Fibroblast of skin of left biceps (primary cell): ENCODE measurements around the gene GNL3.
"Not testable (repeated sequence)": the region's sequence is repeated elsewhere in the genome, so short reads cannot be mapped to it uniquely, and the experiment has no call there.

Experiments used
- DNase-seq, 2 experiments: peaks; one replicate each; pipeline ENCODE4 v3.0.0-alpha.2; 2013; ENCODE audit warnings: low read depth in 2 of 2

GNL3 gene

DNA sequence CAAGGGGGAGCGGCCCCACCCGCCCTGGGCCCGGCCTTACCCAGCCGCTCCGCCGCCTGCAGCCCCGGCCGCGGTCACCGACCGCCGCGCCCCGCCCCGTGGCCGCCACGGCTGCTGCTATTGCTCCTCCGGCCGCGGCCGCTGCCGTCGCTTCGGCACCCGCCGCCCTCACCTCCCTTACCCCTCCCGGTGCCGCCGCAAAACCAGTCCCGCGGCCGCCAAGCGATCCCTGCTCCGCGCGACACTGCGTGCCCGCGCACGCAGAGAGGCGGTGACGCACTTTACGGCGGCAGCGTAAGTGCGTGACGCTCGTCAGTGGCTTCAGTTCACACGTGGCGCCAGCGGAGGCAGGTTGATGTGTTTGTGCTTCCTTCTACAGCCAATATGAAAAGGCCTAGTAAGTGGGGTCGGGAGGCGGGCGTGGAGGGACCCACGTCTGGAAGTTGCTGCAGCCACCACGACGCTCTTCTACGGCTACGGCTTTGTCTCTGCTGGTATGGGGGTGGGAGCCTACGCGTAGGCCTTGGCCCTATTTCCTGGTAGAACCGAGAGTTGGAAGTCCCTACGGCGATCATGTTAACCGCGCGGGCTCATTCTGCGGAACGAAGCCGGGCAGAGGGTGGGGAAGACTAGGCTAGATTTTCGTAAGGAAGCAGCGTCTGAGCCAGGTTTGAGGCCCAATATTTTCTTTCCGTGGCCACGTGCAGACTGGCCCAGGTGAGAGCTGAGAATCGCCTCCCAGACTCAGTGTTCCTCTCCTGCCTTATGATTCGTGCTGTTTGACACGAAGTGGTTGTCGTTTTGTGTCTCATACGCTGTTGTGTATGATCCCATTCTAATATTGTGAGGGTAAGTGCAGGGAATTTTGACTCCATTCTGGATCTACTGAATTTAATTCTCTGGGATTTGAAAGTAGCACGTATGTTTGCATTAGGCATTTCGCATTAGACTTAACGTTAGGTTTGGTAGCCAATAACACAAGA is at the start of gene GNL3, which contains the start of gene PBRM1:
GNL3 (plus strand) TSS at position 324 of the 983 bp plus-strand sequence; CDS start at position 385, 61 bp downstream.
PBRM1 (minus strand) TSS at position 205 of the 983 bp plus-strand sequence.
- peak; percentile 83 to 89 for DNase-seq

DNA sequence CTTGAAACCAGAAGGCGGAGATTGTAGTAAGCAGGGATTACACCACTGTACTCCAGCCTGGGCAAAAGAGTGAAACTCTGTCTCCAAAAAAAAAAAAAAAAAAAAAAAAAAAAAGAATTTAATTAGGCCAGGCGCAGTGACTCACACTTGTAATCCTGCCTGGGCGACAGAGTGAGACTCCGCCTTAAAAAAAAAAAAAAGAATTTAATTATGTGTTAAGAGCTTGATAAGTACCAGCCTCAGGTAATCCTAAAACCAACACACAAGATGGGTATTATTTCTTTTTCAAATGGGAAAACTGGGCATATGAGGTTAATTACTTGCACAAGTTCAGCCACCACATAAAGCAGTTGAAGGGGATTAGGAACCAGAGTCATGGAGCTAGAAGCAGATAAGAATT is 49.2 kb upstream of the GNL3 start:
- no peak for DNase-seq

- DNase-seq = no peak
These were observed 40.3 kb upstream of the GNL3 start for GRCh38 chr3:52645549-52645948.

GRCh38 chr3:52649461-52650210 is 36.2 kb upstream of the GNL3 start:
- DNase-seq = peak; percentile 27 to 31

DNA sequence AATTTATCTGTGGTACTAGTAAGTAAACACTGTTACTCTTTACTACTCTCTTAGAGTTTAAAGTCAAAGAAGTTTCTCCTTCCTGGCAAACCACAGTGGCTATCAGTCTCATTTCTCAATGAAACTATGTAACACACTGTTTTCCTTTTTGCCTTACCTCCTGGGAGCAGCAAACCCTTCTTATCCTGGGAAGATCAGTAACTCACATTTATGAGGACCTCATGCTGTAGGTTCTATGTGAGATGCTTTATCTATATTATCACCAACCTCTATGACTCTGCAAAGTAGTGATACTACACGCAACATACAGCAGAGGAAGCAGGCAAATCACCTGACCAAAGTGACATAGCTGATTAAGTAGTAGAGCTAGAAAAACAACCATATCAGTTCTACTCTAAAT is 35.4 kb upstream of the GNL3 start:
- DNase-seq = no peak

- DNase-seq = no peak
These were observed 34.2 kb upstream of the GNL3 start for GRCh38 chr3:52651592-52651991.

GRCh38 chr3:52655895-52656294 is 29.9 kb upstream of the GNL3 start:
- DNase-seq = no peak

DNA sequence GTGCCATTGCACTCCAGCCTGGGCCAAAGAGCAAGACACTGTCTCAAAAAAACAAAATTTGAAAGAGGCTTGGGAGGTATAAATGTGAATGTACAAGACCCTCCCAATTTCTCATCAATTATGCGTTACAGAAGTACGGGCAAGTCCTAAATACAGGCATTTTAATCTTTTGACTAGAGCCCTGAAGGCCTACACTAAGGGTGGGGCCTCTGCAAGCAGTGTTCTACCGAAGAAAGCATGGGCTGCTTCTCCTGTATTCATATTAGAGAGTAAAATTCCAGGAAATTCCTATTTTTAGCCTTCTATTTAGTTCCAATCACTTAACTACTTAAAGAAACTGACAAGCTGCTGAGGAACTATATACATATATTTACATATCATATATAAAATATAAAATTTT is 25.8 kb upstream of the GNL3 start:
- DNase-seq = no peak

- no peak for DNase-seq
These were observed 22.7 kb upstream of the GNL3 start for GRCh38 chr3:52663098-52663497.

DNA sequence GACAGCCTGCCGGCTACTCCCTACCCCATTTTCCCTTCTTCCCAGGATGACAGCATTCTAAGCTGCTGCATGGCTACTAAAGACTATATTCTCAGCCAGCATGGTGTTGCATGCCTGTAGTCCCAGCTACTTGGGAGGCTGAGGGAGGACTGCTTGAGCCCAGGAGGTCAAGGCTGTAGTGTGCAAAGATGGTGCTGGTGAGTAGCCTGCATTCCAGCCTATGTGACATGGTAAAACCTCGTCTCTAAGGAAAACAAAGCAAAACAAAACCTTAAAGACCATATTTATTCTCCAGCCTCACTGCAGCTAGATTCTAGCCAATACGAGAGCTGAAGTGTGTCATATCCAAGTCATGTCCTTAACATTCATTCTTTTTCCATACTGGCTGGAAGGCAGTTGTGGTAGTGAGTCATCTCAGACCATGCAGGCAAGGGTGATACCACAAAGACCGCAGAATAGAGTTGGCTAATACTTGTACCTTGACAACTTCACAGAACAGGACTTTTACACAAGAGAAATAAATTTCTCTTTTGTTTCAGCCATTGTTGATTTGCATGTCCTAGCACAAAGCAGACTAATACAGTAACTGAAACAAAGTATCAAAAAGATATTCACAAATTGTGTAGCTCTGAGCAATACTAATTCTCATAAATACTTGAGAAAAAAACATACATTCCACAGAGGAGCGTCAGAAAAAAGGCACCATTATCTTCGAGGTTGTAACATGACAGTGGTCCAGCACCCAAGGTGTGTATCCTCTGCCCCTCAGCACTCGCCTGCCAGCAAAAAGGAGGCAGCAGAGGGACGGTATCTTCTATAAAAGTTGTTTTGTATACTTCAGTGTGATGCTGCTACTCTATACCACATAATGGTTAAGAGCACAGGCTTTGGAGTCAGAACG is 15.0 kb upstream of the GNL3 start:
- peak; percentile 99 for DNase-seq

- no peak for DNase-seq
These were observed 14.2 kb upstream of the GNL3 start for GRCh38 chr3:52671676-52672075.

DNA sequence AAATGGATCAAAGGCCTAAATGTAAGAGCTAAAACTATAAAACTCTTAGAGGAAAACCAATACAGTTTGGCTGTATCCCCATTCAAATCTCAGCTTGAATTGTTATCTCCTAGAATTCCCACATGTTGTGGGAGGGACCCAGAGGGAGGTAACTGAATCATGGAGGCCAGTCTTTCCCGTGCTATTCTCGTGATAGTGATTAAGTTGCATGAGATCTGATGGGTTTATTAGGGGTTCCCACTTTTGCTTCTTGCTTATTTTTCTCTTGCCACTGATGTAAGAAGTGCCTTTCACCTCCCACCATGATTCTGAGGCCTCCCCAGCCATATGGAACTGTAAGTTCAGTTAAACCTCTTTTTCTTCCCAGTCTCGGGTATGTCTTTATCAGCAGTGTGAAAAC is 9.6 kb upstream of the GNL3 start:
- DNase-seq = not testable (repeated sequence)

GRCh38 chr3:52678265-52679198 is 7.3 kb upstream of the GNL3 start:
- DNase-seq = no peak

- DNase-seq = peak in 1 of 2 experiments; percentile 28
These were observed 6.7 kb upstream of the GNL3 start for GRCh38 chr3:52679199-52679538.

DNA sequence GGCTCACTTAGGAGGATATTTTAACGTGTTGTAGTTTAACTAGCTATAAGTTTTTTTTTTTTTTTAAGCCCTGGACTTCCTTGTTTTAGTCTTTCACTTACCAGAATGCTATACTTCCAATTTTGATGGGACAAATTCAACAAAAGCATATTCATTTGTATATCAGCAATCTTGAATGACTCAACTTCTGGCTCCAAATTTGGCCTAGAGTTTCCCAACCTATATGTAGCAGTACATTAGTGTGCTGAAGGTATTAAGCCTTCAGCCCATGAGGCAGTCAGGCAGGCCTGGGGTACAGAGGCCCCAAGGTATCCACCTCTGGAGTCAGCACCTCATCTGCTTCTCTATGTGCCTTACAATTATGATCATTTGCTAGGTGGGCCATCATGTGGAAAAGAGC is 6.0 kb upstream of the GNL3 start:
- DNase-seq = no peak

DNA sequence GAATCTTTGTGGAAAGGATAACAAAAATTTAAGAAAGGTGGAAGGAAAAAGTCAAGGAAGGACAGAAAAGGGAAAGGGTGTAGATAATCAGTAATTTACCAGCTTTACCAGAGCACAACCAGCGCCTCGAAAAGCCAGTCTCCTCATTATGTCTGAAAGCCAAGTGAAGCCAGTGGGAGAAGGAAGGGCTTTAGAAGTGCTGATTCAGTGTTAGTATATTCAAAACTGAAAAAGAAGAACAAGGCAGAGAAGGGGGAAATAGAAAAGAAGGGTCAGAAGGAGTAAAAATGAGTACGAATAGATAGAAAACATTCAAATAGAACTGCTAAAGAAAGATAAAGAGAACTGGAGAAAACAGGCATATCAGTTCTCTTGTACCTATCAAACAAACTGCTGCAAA is 4.2 kb upstream of the GNL3 start:
- DNase-seq = no peak

DNA sequence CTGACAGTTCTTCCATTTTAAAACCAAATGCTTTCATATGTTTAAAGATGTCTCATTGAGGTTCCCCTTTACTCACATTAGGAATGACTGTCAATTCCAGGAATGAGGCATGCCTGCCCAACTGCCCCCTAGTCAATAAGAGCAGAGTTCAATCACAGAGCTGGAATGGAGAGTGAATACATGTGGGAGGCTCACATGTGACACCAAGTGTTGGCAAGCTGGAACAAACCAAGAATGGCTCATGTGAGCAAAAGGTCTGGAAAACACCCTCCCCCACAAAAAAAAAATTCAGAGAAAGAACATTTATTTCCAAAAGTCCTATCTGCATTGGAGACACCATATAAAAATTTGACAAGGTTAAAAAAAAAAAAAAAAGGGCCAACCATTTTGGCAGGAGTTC is 3.8 kb upstream of the GNL3 start:
- DNase-seq = peak in 1 of 2 experiments; percentile 43

DNA sequence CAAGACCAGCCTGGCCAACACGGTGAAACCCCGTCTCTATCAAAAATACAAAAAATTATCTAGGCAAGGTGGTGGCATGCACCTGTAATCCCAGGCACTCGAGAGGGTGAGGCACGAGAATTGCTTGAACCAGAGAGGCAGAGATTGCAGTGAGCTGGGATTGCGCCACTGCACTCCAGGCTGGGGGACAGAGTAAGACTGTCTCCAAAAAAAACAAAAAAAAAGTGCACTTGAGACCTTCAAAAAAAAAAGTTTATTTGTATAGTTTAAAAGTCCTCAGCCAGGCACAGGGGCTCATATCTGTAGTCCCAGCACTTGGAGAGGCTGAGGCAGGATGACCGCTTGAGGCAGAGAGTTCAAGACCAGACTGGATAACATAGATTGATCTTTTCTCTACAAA is 2.2 kb upstream of the GNL3 start:
- DNase-seq = no peak

- no peak for DNase-seq
These were observed 1.6 kb upstream of the GNL3 start for GRCh38 chr3:52684184-52684583.

DNA sequence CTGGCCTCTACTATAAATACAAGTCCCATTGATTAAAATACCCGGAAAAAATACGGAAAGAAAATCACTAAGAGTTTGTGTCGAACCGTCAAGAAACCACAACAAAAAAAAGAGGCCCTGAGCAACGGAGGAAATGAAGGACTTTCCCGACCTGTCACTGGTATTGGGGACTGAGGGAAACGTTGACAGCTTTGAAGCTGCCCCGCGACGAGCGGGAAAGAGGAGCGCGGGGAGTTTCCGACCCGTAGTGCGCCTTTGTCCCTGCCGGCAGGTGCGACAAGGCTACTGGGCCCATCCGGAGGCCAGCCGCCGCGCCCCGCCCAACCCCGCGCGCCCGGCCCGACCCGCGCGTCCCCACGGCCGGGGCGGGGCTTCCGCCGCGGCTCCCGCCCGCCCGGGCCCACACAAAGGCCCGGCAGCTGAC is 535 bp upstream of the GNL3 start:
- DNase-seq = peak in 1 of 2 experiments; percentile 19

- no peak for DNase-seq
These were observed 2.4 kb downstream of the GNL3 start for GRCh38 chr3:52688266-52688665.
